GM18951 (cell line): ENCODE results near the gene DOC2A.

Source experiments
- POLR2A ChIP-seq: IDR thresholded peaks from 4 replicates; pipeline ENCODE4 v1.6.1; 2011; ENCODE audit warnings: mild to moderate bottlenecking; ENCODE audit not compliant: insufficient read length, insufficient read depth; ENCODE audit errors: extremely low read depth
- in situ Hi-C: fragments of 300-500 bp; cut with MboI; formaldehyde crosslinking; loops from one replicate; pipeline ENCODE4 v1.12.0; 2022; ENCODE audit warnings: low sequenced_read_pairs, mixed read lengths, inconsistent platforms; ENCODE audit not compliant: unreplicated experiment

DOC2A gene

GRCh38 chr16:30022887-30023286 lies 12.1 kb upstream of the DOC2A start, which contains the start of gene C16orf92:
TSS of gene C16orf92 (plus strand) at chr16:30023198. CDS start at chr16:30023341, 143 bp downstream.
- TF ChIP-seq POLR2A, result no peak
- in situ Hi-C loops, result loop anchor here (25.0 kb wide), 1 partner anchor 336 kb away; the partner anchor contains the start of gene QPRT

DNA sequence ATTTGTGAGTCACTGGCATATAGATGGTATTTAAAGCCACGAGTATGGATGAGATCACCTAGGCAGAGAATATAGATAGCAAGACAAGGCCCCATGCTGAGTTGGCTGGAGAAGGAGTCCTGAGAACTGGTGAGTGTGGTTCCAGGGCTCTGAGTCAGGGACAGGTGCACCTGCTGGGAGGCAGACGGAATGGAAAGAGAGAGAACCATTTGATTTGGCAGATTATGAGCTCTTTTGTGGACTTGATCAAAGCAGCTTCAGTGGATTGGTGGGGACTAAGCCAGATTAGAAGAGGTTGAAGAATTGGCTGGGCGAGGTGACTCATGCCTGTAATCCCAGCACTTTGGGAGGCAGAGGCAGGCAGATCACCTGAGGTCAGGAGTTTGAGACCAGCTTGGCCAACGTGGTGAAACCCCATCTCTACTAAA lies 7.9 kb upstream of the DOC2A start:
- no peak for TF ChIP-seq POLR2A
- in situ Hi-C loops, result loop anchor here (25.0 kb wide), 1 partner anchor 331 kb away; the partner anchor contains the start of gene QPRT

DNA sequence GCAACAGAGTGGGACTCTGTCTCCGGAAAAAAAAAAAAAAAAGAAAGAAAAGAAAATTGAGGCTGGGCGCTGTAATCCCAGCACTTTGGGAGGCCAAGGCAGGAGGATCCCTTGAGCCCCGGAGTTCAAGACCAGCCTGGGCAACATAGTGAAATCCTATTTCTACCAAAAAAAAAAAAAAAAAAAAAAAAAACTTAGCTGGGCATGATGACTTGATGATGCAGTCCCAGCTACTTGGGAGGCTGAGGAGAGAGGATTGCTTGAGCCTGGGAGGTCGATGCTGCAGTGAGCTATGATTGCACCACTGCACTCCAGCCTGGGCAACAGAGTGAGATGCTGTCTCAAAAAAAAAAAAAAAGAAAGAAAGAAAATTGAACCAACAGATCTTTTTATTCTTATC lies 7.1 kb upstream of the DOC2A start:
- in situ Hi-C loops, result loop anchor here (25.0 kb wide), 1 partner anchor 331 kb away; the partner anchor contains the start of gene QPRT

GRCh38 chr16:30017277-30017656 lies 6.4 kb upstream of the DOC2A start:
- TF ChIP-seq POLR2A, result no peak
- in situ Hi-C loops, result loop anchor here (25.0 kb wide), 1 partner anchor 330 kb away; the partner anchor contains the start of gene QPRT

DNA sequence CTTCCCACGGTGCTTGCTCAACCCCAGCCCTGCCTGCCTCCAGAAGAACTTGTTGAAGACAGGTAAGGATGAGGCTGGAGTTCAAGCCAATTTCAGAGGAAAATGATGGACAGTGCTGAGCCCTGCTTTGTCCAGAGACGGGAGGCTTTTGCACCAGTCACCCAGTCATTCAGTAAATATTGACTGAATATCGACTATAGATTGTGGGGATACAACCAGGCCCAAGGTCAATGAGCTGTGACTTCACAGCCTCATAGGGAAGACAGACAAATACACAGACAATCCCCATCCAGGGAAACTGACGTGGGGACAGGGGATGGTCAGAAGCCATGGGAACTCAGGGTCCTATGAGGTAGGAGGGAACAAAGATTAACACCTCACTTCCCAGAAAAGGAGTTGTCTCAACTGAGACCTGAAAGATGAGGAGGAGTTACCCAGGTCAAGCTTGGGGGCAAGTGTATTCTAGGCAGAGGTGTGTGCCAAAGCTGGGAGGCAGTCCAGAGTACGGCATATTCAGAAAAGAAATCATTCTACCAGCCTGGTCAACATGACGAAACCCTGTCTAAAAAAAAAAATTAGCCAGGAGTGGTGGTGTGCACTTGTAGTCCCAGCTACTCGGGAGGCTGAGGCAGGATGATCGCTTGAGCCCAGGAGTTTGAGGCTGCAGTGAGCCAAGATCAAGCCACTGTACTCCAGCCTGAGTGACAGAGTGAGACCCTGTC lies 5.9 kb upstream of the DOC2A start:
- in situ Hi-C loops, result loop anchor here (25.0 kb wide), 1 partner anchor 329 kb away; the partner anchor contains the start of gene QPRT

GRCh38 chr16:30015450-30015849 lies 4.6 kb upstream of the DOC2A start:
- in situ Hi-C loops, result loop anchor here (25.0 kb wide), 1 partner anchor 328 kb away; the partner anchor contains the start of gene QPRT

More for the DNA sequence above, 5.9 kb upstream of the DOC2A start:
- TF ChIP-seq POLR2A, result no peak

- in situ Hi-C loops, result loop anchor here (25.0 kb wide), 1 partner anchor 325 kb away; the partner anchor contains the start of gene QPRT
These were observed 1.8 kb upstream of the DOC2A start for GRCh38 chr16:30012598-30012997.

DNA sequence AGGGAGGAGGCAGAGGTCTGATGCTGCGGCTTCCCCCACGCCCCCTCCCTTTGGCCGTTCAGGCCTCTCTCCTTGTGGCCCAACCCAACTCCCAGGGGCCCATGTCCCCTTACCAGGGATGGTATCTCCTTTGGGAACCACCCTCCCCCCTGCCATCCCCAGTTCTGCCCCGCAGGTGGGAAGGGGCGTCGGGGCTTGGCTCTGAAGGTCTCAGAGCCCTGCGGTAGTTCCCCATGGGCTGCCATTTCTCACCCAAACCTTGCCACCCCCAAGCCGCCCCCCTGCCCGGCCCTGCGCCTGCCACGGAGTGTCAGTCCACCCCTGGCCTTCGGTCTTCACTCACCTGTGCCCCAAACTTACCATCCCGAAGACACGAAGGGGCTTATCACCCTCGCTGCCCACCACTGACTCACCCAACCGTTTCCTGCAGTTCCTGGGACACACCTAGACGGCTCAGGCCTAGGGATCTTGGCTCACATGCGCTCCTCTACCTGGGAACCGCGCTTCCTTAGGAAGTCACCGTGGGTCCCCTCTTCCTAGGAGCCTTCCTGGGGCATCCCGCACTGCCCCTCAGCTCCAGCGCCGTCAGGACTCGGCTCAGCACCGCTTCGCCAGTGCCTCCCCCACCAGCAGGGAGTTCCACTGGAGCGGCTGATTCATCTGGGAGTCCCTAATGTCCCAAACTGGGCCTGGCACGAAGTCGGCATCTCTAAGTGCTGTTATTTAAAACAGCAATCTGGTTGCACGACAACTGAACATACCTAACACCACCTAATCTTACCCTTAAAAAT lies 1.1 kb upstream of the DOC2A start:
- no peak for TF ChIP-seq POLR2A
- in situ Hi-C loops, result loop anchor here (25.0 kb wide), 1 partner anchor 325 kb away; the partner anchor contains the start of gene QPRT

DNA sequence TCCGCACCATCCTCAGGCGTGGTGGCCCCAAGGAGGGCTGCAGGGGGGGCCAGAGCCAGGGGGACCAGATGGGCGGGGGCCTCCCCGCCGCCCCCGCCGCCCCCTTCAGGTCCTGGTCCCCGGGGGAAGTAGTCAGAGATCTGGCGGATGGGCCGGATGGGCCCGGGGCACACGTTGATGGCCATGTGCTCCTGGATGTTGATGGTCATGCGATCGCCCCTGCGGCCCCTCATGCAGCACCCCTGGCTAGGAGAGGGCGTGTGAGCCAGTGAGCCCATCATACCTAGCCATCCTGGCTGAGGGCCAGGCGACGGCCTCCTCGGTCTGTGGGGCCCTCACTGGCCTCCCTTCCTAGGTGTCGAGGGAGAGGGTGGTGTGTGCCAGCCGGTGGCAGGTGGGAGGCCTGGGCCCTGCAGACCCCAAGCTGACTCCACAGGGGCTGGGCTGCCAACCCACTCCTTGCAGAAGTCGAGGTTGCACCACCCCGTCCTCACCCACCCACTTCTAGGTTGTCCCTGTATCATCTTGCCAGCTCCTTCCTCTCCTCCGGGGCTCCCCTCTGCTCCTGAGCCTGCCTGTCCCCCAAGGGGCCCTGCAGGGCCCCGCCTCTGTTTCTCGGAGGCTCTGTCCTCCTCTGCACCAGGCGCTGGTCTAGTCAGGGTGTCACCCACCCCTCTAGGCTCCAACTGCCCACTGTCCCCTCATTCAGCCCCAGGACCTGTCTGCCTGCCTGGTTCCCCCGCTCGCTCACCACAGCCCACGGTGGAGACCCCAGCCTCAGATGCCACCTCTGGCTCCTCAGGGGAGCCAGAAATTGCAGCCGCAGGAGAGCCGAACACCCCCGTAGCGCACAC lies 610 bp downstream of the DOC2A start:
- in situ Hi-C loops, result loop anchor here (25.0 kb wide), 1 partner anchor 323 kb away; the partner anchor contains the start of gene QPRT
- TF ChIP-seq POLR2A, result no peak

- in situ Hi-C loops, result loop anchor here (25.0 kb wide), 1 partner anchor 322 kb away; the partner anchor contains the start of gene QPRT
- TF ChIP-seq POLR2A, result no peak
These were observed 1.6 kb downstream of the DOC2A start for GRCh38 chr16:30009085-30009862.

DNA sequence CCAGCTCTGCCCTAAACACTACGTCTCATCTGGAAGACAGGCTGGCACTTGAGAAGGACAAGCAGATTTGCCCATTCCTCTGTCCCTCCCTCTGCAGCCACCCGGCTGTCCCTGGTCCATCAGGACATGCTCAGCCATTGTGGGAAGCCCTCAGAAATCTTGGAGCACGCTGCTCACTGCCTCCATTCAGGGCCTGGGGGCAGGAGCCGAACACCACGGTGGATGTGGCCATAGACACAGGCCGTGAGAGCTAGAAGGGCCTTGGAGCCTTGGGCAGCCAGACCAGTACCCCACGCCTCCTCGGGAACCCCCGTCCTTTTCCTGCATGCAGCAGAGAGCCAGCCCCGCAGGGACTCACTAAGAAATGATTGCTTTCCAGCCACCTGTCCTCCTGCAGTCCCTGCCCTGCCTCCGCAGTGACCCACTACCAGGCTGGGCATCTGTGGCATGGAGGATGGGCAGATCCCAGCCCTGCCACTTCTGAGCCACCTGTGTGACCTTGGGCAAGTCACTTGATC lies 3.4 kb downstream of the DOC2A start:
- in situ Hi-C loops, result loop anchor here (25.0 kb wide), 1 partner anchor 320 kb away; the partner anchor contains the start of gene QPRT
- TF ChIP-seq POLR2A, result no peak
